ENCODE data around the gene BAG5.

DNA sequence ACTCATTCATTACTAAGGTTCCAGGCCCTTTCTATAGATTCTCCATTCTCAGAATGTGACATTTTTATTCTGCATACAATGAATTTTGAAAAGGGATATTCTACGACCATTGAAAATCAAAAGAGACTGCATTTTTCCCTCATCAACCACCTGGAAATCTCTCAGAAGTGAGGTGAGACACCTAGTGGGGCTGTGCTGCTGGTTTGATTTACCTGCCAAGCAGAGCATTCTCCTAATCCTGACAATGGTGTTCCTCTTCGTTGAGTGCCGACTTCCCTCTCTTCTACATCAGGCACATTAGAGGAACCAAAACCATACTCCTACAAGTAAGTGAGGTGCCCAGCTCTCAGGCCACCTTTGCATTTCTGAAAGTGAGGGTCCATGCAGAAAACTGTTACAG, 54.7 kb downstream of the BAG5 start:
- TF ChIP-seq, protein P1, sequence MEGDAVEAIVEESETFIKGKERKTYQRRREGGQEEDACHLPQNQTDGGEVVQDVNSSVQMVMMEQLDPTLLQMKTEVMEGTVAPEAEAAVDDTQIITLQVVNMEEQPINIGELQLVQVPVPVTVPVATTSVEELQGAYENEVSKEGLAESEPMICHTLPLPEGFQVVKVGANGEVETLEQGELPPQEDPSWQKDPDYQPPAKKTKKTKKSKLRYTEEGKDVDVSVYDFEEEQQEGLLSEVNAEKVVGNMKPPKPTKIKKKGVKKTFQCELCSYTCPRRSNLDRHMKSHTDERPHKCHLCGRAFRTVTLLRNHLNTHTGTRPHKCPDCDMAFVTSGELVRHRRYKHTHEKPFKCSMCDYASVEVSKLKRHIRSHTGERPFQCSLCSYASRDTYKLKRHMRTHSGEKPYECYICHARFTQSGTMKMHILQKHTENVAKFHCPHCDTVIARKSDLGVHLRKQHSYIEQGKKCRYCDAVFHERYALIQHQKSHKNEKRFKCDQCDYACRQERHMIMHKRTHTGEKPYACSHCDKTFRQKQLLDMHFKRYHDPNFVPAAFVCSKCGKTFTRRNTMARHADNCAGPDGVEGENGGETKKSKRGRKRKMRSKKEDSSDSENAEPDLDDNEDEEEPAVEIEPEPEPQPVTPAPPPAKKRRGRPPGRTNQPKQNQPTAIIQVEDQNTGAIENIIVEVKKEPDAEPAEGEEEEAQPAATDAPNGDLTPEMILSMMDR (conservative IDR thresholded peaks at IDR 0.05; ENCODE audit: low read length) = no peak
- TF ChIP-seq EZH2phosphoT487 (IDR thresholded peaks at IDR 0.05; ENCODE audit: borderline replicate concordance) = no peak

All from Loucy (cell line).